Right cardiac atrium (tissue), 5 donors: Measurements from ENCODE around the gene SEMA4D. TPM values are rescaled to one million over a fixed set of nuclear protein-coding genes. Genes with fewer than 3 reads are reported as not detected.
"Not testable (repeated sequence)": the region's sequence is repeated elsewhere in the genome, so short reads cannot be mapped to it uniquely, and the experiment has no call there.

Source experiments
- ATAC-seq, 2 donors: fragments of 200-7000 bp; cut with Tn5 transposase; one replicate each; pipeline versions ENCODE4 v1.8.0 to v1.9.1; 2020; ENCODE audit warnings: moderate library complexity in 2 of 2, mild to moderate bottlenecking in 1 of 2
- DNase-seq, 3 donors: peaks; one replicate each; pipeline ENCODE4 v3.0.0-alpha.2; 2020
- H3K27ac ChIP-seq: one replicate; pipeline ENCODE4 v1.5.1; 2013; ENCODE audit warnings: mild to moderate bottlenecking, low read length, control low read depth, moderate library complexity
- H3K27me3 ChIP-seq: one replicate; pipeline ENCODE4 v1.6.1; 2013; ENCODE audit not compliant: control insufficient read depth, insufficient read depth
- H3K4me1 ChIP-seq: one replicate; pipeline ENCODE4 v1.6.1; 2013; ENCODE audit warnings: low read length; ENCODE audit not compliant: control insufficient read depth, insufficient read depth
- H3K4me3 ChIP-seq: one replicate; pipeline ENCODE4 v1.5.1; 2013; ENCODE audit warnings: low read length, control low read depth
- H3K9me3 ChIP-seq: one replicate; pipeline ENCODE4 v1.6.1; 2013; ENCODE audit warnings: low read length; ENCODE audit not compliant: control insufficient read depth
- WGBS: extraction: QIAGEN DNeasy Blood & Tissue Kit; methylation state at CpG from one replicate; pipeline ENCODE4 v1.1.7; 2013; 5-methylcytosine and 5-hydroxymethylcytosine counted together
- intact Hi-C, 4 donors: fragments of 100-400 bp; cut with DNase I; formaldehyde crosslinking; loops; one replicate each; pipeline versions ENCODE4 v1.11.0 to v1.14.0; 2022 to 2023
- polyA plus RNA-seq: library from polyadenylated mRNA; stranded (reverse); fragments of 200-250 nt; gene quantifications from one replicate; pipeline ENCODE4 v1.2.3, GENCODE V29; 2013
- total RNA-seq, 4 donors: library from RNA; stranded (reverse); fragmentation: NEBNext Ultra II Directional; extraction: Animal tissue kit (Norgen Biotek cat#: 25700); gene quantifications; one replicate each; pipeline ENCODE4 v1.2.1, GENCODE V29; 2021
- donor health status: healthy with polysubstance abuse.
- donor health status: DM: no; HTN: yes; CAD: no.
- donor health status: DM: no; HTN: no; CAD: no.
- donor health status: DM: no; HTN: yes; CAD: no; lungs with severe emphysema.
- donor health status: DM: yes; HTN: yes; CAD: no.

Gene SEMA4D
- total and polyA plus RNA-seq, 5 donors = 13.0 to 28.3 (median 26.1) TPM

DNA sequence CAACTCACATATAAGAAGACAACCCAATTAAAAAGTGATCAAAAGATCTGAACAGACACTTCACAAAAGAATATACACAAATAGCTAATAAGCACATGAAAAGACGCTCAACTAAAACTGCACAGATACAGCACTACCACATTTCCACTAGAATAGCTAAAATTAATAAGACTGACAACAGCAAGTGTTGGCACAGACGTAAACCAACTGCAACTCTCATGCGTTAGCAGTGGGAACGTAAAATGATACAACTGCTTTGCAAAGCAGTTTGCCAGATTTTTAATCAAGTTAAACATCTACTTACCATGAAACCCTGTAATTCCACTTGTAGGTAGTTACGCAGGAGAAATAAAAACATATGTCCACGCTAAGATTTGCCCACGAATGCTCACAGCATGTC, 9.0 kb downstream of the SEMA4D start:
- H3K27me3 ChIP-seq = no peaks in the 10 kb centered on the region
- H3K4me3 ChIP-seq = no peak overlapping the region
- no peaks in the 10 kb centered on the region for H3K9me3 ChIP-seq
- intact Hi-C loops = no loop called here
- H3K27ac ChIP-seq = no peak overlapping the region
- H3K4me1 ChIP-seq = peaks cover 2% of the 10 kb centered on the region
- ATAC-seq (no peak), DNase-seq (no peak)
- 95% methylated on average over 7 of the region's 7 CpGs for WGBS

DNA sequence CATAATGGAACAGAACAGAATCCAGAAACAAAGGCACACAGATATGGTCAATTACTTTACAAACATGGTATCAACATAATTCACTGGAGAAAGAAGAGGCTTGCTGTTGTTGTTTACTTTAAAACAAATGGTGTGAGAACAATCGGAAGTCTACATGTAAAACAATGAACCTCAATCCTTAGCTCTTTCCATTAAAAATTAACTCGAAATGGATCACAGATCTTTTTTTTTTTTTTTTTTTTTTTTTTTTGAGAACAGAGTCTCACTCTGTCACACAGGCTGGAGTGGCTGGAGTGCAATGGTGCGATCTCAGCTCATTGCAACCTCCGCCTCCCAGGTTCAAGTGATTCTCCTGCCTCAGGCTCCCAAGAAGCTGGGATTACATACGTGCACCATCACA, 9.8 kb downstream of the SEMA4D start:
- intact Hi-C loops = no loop called here
- H3K27me3 ChIP-seq = no peaks in the 10 kb centered on the region
- WGBS = 93% methylated on average over 5 of the region's 5 CpGs
- no peak overlapping the region for H3K27ac ChIP-seq
- no peak overlapping the region for H3K4me3 ChIP-seq
- no peaks in the 10 kb centered on the region for H3K9me3 ChIP-seq
- no peak for ATAC-seq
- H3K4me1 ChIP-seq = peaks cover 2% of the 10 kb centered on the region
- no peak for DNase-seq

DNA sequence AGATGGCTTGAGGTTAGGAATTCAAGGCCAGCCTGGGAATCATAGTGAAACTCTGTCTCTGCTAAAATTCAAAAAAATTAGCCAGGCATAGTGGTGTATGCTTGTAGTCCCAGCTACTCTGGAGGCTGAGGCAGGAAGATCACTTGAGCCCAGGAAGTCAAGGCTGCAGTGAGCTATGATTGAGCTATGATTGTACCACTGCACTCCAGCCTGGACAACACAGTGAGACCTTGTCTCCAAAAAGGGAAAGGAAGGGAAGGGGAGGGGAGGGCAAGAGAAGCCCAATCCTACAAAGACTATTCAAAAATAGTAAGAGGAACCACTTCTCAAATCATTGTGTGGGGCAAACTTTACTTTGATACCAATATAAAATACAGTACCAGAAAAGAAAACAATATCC, 11.2 kb downstream of the SEMA4D start:
- DNase-seq (no peak), ATAC-seq (no peak)
- no peak overlapping the region for H3K27ac ChIP-seq
- H3K27me3 ChIP-seq = no peaks in the 10 kb centered on the region
- intact Hi-C loops = no loop called here
- H3K4me1 ChIP-seq = peaks cover 2% of the 10 kb centered on the region
- H3K4me3 ChIP-seq = no peak overlapping the region
- no peaks in the 10 kb centered on the region for H3K9me3 ChIP-seq

DNA sequence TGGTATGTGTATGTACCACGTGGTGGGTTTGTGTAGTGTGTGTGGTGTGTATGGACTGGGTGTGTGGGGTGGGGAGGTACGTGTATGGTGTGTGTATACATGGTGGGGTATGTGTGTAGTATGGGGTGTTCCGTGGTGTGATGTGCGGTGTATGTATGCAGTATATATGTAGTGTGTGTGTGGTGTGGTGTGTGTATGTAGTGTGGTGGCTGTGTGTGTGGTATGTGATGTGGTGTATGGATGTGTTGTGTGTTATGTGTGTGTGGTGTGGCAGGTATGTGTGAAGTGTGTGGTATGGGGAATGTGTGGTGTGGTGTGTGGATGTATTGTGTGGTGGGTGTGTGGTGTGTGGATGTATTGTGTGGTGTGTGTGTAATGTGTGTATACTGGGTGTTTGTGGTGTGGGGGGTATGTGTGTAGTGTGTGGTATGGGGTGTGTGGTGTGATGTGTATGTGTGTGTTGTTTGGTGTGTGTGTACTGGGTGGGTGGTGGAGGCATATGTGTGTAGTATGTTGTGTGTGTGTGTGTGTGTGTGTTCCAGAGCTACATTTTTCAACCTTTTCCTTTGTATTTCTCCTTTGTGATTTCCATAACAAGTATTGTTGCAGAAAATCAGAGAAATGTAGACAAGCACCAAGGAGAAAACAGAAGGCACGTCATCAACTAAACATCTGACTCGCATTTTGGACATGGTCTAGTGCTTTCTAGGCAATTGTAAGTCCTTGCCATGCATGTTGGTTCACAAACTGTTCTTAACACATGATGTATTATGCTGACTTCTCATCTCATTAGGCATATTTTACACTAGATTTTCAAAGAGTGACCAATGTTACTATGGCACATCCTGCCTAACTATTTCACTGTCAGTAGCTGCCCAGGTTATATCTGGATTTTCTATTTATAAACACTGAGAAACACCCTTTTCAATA, 13.2 kb downstream of the SEMA4D start:
- Histone ChIP-seq H3K4me3 (no peak overlapping the region), H3K27me3 (no peaks in the 10 kb centered on the region), H3K4me1 (peaks cover 3% of the 10 kb centered on the region), H3K27ac (no peak overlapping the region), H3K9me3 (no peaks in the 10 kb centered on the region)
- 86% methylated on average over 6 of the region's 6 CpGs for WGBS
- intact Hi-C loops = no loop called here
- DNase-seq (peak in 1 of 3 donors; percentile 20), ATAC-seq (peak; percentile 13 to 28)

DNA sequence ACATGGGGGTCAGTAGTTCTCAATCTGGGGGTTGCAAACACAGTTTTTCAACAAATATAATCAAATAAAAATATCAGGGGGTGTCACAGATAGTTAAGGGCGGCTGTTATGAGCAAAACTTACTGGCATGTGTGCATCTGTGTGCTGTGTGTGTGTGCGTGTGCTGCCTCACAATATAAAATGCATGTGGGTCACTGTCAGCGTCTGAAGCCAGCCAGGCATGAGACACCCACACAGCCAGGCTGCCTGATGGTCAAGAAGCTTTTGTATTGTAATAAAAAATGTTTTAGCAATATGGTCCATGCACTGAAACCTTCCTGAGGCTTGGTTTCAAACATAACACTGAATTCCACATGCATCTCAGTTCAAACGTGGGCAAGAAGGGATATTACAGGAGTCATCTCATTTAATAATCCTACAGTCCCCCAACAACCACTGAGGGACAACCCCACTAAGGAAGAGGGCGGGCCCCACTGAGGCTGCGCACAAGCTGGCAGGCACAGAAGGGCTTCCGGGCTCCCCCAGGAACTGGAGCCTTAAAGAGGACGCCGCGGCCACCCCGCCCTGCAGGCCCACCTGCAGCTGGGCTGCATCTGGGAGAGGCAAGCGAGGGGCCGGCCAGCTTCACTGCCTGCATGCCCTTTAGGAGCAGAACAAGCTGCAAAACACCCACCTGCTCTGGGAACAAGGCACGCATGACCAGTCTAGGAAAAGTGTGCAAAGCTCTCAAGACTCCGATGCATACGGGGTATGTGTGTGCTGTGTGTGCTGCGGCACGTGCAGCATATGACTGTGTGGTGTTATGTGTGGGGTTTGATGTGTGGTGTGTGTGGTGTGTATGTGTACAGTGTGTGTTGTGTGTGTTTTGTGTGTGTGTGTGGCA, 14.1 kb downstream of the SEMA4D start:
- intact Hi-C loops = no loop called here
- DNase-seq = peak in 2 of 3 donors; percentile 77 to 78
- Histone ChIP-seq H3K9me3 (no peaks in the 10 kb centered on the region), H3K27me3 (no peaks in the 10 kb centered on the region), H3K27ac (no peak overlapping the region), H3K4me3 (no peak overlapping the region), H3K4me1 (peaks cover 3% of the 10 kb centered on the region)
- 69% methylated on average over 18 of the region's 18 CpGs for WGBS
- peak; percentile 53 to 75 for ATAC-seq

DNA sequence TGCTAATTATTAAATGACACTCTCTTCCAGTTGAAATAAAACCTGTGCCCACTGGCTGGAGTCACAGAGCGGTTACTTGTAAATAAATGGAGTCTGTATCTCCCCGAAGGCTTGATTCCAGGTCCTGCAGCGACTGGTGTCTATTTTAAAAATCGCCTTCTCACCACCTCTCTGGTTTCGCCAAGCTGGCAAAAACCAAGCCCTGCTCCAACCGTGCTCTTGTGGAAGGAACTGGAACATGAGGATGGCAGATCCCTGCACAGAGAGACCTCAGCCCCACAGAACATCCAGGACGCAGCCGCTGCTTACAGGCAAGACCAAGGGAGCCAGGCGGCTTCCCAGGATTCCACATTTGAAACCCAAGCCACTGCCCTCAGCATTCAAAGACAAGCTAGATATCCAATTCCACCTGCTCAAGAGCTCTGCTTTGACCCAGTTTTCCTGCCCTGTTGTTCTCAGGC, 15.0 kb downstream of the SEMA4D start:
- no peaks in the 10 kb centered on the region for H3K27me3 ChIP-seq
- DNase-seq = no peak
- H3K9me3 ChIP-seq = no peaks in the 10 kb centered on the region
- WGBS = 83% methylated on average over 9 of the region's 9 CpGs
- H3K27ac ChIP-seq = no peak overlapping the region
- H3K4me1 ChIP-seq = peaks cover 3% of the 10 kb centered on the region
- intact Hi-C loops = no loop called here
- H3K4me3 ChIP-seq = no peak overlapping the region
- no peak for ATAC-seq

DNA sequence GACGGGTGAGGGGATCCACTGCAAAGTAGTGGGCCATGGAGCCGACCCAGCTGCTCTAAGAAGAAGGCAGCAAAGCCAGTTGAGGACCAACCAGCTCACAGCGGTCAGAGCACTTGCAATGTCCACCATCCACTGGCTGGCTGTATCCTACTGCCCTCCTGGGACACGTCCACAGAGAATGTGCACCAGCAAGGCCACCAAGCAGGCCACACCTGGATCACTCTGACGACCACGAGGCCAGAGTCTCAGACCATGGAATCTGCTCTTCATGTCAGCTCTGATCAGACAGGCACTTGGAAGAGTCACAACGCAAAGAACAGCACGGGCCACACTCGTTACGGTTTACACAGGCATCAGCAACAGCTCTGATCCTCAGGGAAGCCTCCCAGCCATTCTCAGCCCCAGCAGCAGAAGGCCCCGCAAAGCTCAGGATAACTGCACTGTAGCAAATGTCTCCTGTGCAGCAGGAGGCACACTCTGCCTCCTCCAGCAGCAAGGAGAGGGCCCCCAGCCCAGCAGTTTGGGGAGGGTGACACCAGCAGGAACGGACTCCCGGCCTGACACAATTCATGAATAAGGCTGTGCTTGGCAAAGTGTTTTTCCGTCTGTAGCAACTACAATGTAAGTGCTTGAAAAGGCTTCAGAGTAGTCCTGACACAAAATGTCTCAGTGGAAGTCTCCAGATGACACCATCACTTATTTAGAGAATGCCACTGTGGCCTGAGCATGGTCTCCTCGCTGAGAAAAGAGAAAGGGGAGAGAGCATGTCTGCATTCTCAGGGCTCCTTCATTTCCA, 15.7 kb downstream of the SEMA4D start:
- H3K4me1 ChIP-seq = peaks cover 3% of the 10 kb centered on the region
- H3K27me3 ChIP-seq = no peaks in the 10 kb centered on the region
- 62% methylated on average over 15 of the region's 15 CpGs for WGBS
- ATAC-seq (no peak), DNase-seq (peak in 1 of 3 donors; percentile 42)
- H3K4me3 ChIP-seq = no peak overlapping the region
- no peak overlapping the region for H3K27ac ChIP-seq
- H3K9me3 ChIP-seq = no peaks in the 10 kb centered on the region
- intact Hi-C loops = no loop called here

GRCh38 chr9:89481538-89481915, 16.4 kb downstream of the SEMA4D start:
- Histone ChIP-seq H3K27me3 (no peaks in the 10 kb centered on the region), H3K4me1 (peaks cover 6% of the 10 kb centered on the region), H3K4me3 (no peak overlapping the region), H3K9me3 (no peaks in the 10 kb centered on the region), H3K27ac (no peak overlapping the region)
- ATAC-seq (no peak), DNase-seq (peak in 1 of 3 donors; percentile 15)
- intact Hi-C loops = no loop called here
- 89% methylated on average over 11 of the region's 11 CpGs for WGBS

DNA sequence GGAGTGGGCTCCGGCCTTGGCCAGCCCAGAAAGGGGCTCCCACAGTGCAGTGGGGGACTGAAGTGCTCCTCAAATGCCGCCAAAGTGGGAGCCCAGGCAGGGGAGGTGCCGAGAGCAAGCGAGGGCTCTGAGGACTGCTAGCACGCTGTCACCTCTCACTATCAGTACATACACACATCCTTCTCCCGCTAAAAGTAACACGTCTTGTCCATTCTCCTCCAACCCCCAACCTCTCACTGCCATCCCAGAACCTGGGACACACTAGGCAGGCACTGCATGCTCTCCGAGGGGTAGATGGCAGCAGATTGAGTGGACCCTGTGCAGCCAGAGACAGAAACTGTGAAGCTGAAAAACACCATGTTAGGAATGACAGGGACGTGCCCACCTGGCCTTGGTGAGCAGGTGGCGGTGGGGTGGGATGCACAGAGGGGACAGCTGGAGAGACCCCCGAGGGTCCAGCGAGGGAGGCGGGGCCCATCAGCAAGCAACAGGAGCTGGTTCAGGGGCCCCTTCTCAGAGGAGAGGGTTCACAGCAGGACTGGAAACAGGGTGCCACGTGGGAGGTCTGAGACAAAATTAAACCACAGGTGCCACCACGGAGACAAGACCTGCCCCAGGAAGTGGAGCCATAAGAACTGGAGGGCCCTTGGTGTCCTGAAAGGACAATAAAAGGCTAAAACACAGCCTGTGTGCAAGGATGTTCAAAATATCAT, 16.9 kb downstream of the SEMA4D start:
- Histone ChIP-seq H3K27me3 (no peaks in the 10 kb centered on the region), H3K9me3 (no peaks in the 10 kb centered on the region), H3K27ac (no peak overlapping the region), H3K4me1 (peaks cover 6% of the 10 kb centered on the region), H3K4me3 (no peak overlapping the region)
- WGBS = 84% methylated on average over 15 of the region's 15 CpGs
- DNase-seq (peak in 1 of 3 donors; percentile 40), ATAC-seq (no peak)
- intact Hi-C loops = no loop called here

DNA sequence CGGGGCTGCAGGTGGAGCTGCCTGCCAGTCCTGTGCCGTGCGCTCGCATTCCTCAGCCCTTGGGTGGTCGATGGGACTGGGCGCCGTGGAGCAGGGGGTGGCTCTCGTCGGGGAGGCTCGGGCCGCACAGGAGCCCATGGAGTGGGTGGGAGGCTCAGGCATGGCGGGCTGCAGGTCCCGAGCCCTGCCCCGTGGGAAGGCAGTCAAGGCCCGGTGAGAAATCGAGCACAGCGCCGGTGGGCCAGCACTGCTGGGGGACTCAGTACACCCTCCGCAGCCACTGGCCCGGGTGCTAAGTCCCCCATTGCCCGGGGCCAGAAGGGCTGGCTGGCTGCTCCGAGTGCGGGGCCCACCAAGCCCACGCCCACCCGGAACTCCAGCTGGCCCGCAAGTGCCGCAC, 17.5 kb downstream of the SEMA4D start:
- H3K4me1 ChIP-seq, ATAC-seq, H3K9me3 ChIP-seq, intact Hi-C loops, H3K4me3 ChIP-seq, H3K27ac ChIP-seq, H3K27me3 ChIP-seq: not testable (repeated sequence)
- DNase-seq = peak in 1 of 3 donors; percentile 22
- WGBS = 97% methylated on average over 27 of the region's 27 CpGs
